GM12878 (cell line): Measurements from ENCODE around the gene PAQR8. TPM values are rescaled to one million over a fixed set of nuclear protein-coding genes. Genes with fewer than 3 reads are reported as not detected.

Experiments used
- ATAC-seq: fragments of 200-7000 bp; cut with Tn5 transposase; 3 replicates; pipeline ENCODE4 v1.9.1; 2020; ENCODE audit warnings: mild to moderate bottlenecking, moderate library complexity
- BruUV-seq: library from RNA; stranded (reverse); fragments of 400-500 nt; replicated peaks from 2 replicates; lab custom pipeline; 2021; lab: Mats Ljungman, UMichigan
- CTCF ChIA-PET: fragments of 300-600 bp; sonication (Branson Sonifier 250); formaldehyde crosslinking; extraction: SDS; loops from one replicate; lab custom pipeline; 2021; ENCODE audit warnings: inconsistent platforms; lab: Yijun Ruan, JAX
- POLR2A ChIA-PET: fragments of 350-600 bp; formaldehyde crosslinking; extraction: SDS; loops from one replicate; lab custom pipeline; 2021; ENCODE audit warnings: inconsistent platforms; lab: Charles Lee
- RAD21 ChIA-PET: fragments of 300-600 bp; sonication (Branson Sonifier 250); formaldehyde crosslinking; loops from one replicate; lab custom pipeline; 2023; ENCODE audit warnings: antibody characterized with exemption; ENCODE audit not compliant: unreplicated experiment; lab: Charles Lee
- SMC1A ChIA-PET: fragments of 300-600 bp; sonication (Branson Sonifier 250); formaldehyde crosslinking; loops from one replicate; lab custom pipeline; 2023; ENCODE audit not compliant: unreplicated experiment, uncharacterized antibody; lab: Charles Lee
- DNase-seq: peaks from one replicate; pipeline ENCODE4 v3.0.0-alpha.2; 2011; ENCODE audit warnings: low read depth, low spot score
- FAIRE-seq: peaks from 3 replicates; lab custom pipeline; 2011; peaks lifted over from hg19 to GRCh38; lab: Jason Lieb, UNC
- H2AFZ ChIP-seq: 2 replicates; pipeline ENCODE4 v1.6.0; 2011; ENCODE audit warnings: low read depth, low read length, control low read depth; ENCODE audit not compliant: control insufficient read depth
- H3K27ac ChIP-seq: 2 replicates; pipeline ENCODE4 v1.5.1; 2011; ENCODE audit warnings: control low read depth; ENCODE audit not compliant: control insufficient read depth, insufficient read depth
- H3K27me3 ChIP-seq, 2 experiments: replicated peaks in 1 of 2; 2 replicates each; pipeline versions ENCODE4 v1.6.0 to v1.6.1; 2011; ENCODE audit warnings: low read length in 1 of 2; ENCODE audit not compliant: control insufficient read depth in 2 of 2, insufficient read depth in 2 of 2
- H3K36me3 ChIP-seq, 2 experiments: 2 replicates each; pipeline ENCODE4 v1.5.1; 2011; ENCODE audit warnings: low read length in 1 of 2; ENCODE audit not compliant: control insufficient read depth in 2 of 2, insufficient read depth in 2 of 2
- H3K4me1 ChIP-seq: 2 replicates; pipeline ENCODE4 v1.6.1; 2011; ENCODE audit warnings: mild to moderate bottlenecking, low read length, moderate library complexity, mixed read lengths; ENCODE audit not compliant: control insufficient read depth, insufficient read depth
- H3K4me2 ChIP-seq: 2 replicates; pipeline ENCODE4 v1.6.0; 2011; ENCODE audit warnings: control low read depth; ENCODE audit not compliant: control insufficient read depth, insufficient read depth
- H3K4me3 ChIP-seq: fragments of 200-600 bp; sonication (generic); 2 replicates; pipeline ENCODE4 v1.5.1; 2016
- H3K79me2 ChIP-seq: 2 replicates; pipeline ENCODE4 v1.6.0; 2011; ENCODE audit warnings: low read length; ENCODE audit not compliant: control insufficient read depth, insufficient read depth
- H3K9ac ChIP-seq: 2 replicates; pipeline ENCODE4 v1.8.0; 2011; ENCODE audit warnings: low read length, control low read depth, mixed read lengths; ENCODE audit not compliant: control insufficient read depth, insufficient read depth
- H3K9me3 ChIP-seq: replicated peaks from 3 replicates; pipeline ENCODE4 v1.5.1; 2011; ENCODE audit warnings: mild to moderate bottlenecking, low read length; ENCODE audit not compliant: control insufficient read depth, insufficient read depth
- H4K20me1 ChIP-seq: 2 replicates; pipeline ENCODE4 v1.6.0; 2011; ENCODE audit not compliant: control insufficient read depth, insufficient read depth
- ATF2 ChIP-seq: IDR thresholded peaks from 2 replicates; pipeline ENCODE4 v1.6.1; 2012; ENCODE audit warnings: low read length, inconsistent platforms
- BCL3 ChIP-seq: IDR thresholded peaks from 2 replicates; pipeline ENCODE4 v1.6.1; 2011; ENCODE audit warnings: borderline replicate concordance, low read depth, mild to moderate bottlenecking, moderate library complexity, low read length; ENCODE audit not compliant: insufficient read depth, poor library complexity, severe bottlenecking
- CBX3 ChIP-seq: fragments of 200-600 bp; sonication (generic); IDR thresholded peaks from 2 replicates; pipeline ENCODE4 v1.6.1; 2016; ENCODE audit warnings: low read depth, borderline replicate concordance
- GABPA ChIP-seq: IDR thresholded peaks from 2 replicates; pipeline ENCODE4 v1.6.1; 2014; ENCODE audit warnings: antibody characterized with exemption, low read depth, mild to moderate bottlenecking, inconsistent platforms
- IKZF2 ChIP-seq, 2 experiments: fragments of 450-650 bp; IDR thresholded peaks; 2 replicates each; pipeline ENCODE4 v1.6.1; 2017; ENCODE audit warnings: mild to moderate bottlenecking in 2 of 2, moderate library complexity in 2 of 2
- KDM1A ChIP-seq: fragments of 200-600 bp; sonication (generic); IDR thresholded peaks from 2 replicates; pipeline ENCODE4 v1.6.1; 2016; ENCODE audit warnings: borderline replicate concordance
- MEF2A ChIP-seq: IDR thresholded peaks from 2 replicates; pipeline ENCODE4 v1.6.1; 2011; ENCODE audit warnings: low read depth, mild to moderate bottlenecking, low read length, moderate library complexity; ENCODE audit not compliant: insufficient read depth
- MTA2 ChIP-seq: fragments of 450-650 bp; IDR thresholded peaks from 2 replicates; pipeline ENCODE4 v1.6.1; 2016; ENCODE audit warnings: low read depth, mild to moderate bottlenecking, moderate library complexity
- NFXL1 ChIP-seq: fragments of 450-650 bp; IDR thresholded peaks from 2 replicates; pipeline ENCODE4 v1.6.1; 2017; ENCODE audit warnings: antibody characterized with exemption, mild to moderate bottlenecking, borderline replicate concordance
- POU2F2 ChIP-seq: IDR thresholded peaks from 3 replicates; pipeline ENCODE4 v1.6.1; 2011; ENCODE audit warnings: low read depth, mild to moderate bottlenecking, low read length, borderline replicate concordance
- RFX5 ChIP-seq: IDR thresholded peaks from 2 replicates; pipeline ENCODE4 v1.6.1; 2011; ENCODE audit warnings: low read depth, low read length, improper control_type of control experiment
- SMAD1 ChIP-seq: fragments of 450-650 bp; IDR thresholded peaks from 2 replicates; pipeline ENCODE4 v1.6.1; 2018; ENCODE audit warnings: mild to moderate bottlenecking, low read depth; ENCODE audit not compliant: partially characterized antibody
- SMARCA5 ChIP-seq: fragments of 450-650 bp; IDR thresholded peaks from 2 replicates; pipeline ENCODE4 v1.6.1; 2017; ENCODE audit warnings: mild to moderate bottlenecking
- SREBF1 ChIP-seq: IDR thresholded peaks from 2 replicates; pipeline ENCODE4 v1.6.1; 2012; ENCODE audit warnings: mild to moderate bottlenecking, low read length
- SUZ12 ChIP-seq: fragments of 200-600 bp; sonication (generic); IDR thresholded peaks from one replicate; pipeline ENCODE4 v1.6.1; 2018; ENCODE audit warnings: antibody characterized with exemption, mild to moderate bottlenecking; ENCODE audit not compliant: unreplicated experiment
- TBL1XR1 ChIP-seq: IDR thresholded peaks from 2 replicates; pipeline ENCODE4 v1.6.1; 2012; ENCODE audit warnings: low read depth, low read length, improper control_type of control experiment
- YBX1 ChIP-seq: fragments of 450-650 bp; IDR thresholded peaks from 2 replicates; pipeline ENCODE4 v1.6.1; 2016; ENCODE audit warnings: antibody characterized with exemption
- ZNF24 ChIP-seq: fragments of 450-650 bp; IDR thresholded peaks from 2 replicates; pipeline ENCODE4 v1.6.1; 2017; ENCODE audit warnings: antibody characterized with exemption, mild to moderate bottlenecking
- ZNF384 ChIP-seq: IDR thresholded peaks from 2 replicates; pipeline ENCODE4 v1.6.1; 2012; ENCODE audit warnings: low read depth, mild to moderate bottlenecking, low read length, improper control_type of control experiment, borderline replicate concordance
- ZNF622 ChIP-seq: fragments of 450-650 bp; IDR thresholded peaks from 2 replicates; pipeline ENCODE4 v1.6.1; 2017; ENCODE audit warnings: mild to moderate bottlenecking, inconsistent platforms
- WGBS: methylation state at CpG from one replicate; pipeline ENCODE4 v1.1.6; 2016; ENCODE audit warnings: low lambda C conversion rate; ENCODE audit not compliant: insufficient replicate concordance, insufficient coverage; ENCODE audit errors: missing lambda C conversion rate; 5-methylcytosine and 5-hydroxymethylcytosine counted together
- in situ Hi-C: fragments of 300-500 bp; cut with MboI; formaldehyde crosslinking; loops from 9 replicates; pipeline ENCODE4 v1.14.3; 2018; ENCODE audit warnings: mixed read lengths
- intact Hi-C: fragments of 100-400 bp; cut with micrococcal nuclease; formaldehyde crosslinking; loops from one replicate; pipeline ENCODE4 v1.14.2; 2022; ENCODE audit not compliant: unreplicated experiment
- polyA plus RNA-seq, 11 experiments: library from polyadenylated mRNA; depleted of rRNA in 4 of 11; unstranded in 6 of 11; stranded (reverse) in 5 of 11; fragments of >200 nt; fragmentation: Nextera tagmentation in 4 of 11; fragmentation: Illumina TruSeq in 1 of 11; extraction: Ambion mirVana in 4 of 11; extraction: Trizol in 1 of 11; gene quantifications; 1 replicate in 1 of 11; 2 replicates in 10 of 11; pipeline versions ENCODE4 v1.2.1 to v1.2.3, GENCODE V29; 2011 to 2016; ENCODE audit warnings: inconsistent platforms in 2 of 11, missing spikeins in 2 of 11, low read depth in 1 of 11
- total RNA-seq, 4 experiments: library from RNA; depleted of rRNA in 3 of 4; stranded (reverse); fragments of >200 nt in 3 of 4; fragmentation: Illumina TruSeq in 1 of 4; extraction: Trizol in 1 of 4; gene quantifications; 2 replicates each; pipeline versions ENCODE4 v1.2.1 to v1.2.3, GENCODE V29; 2013 to 2021

PAQR8 gene
- total and polyA plus RNA-seq, 10 of the 15 experiments (the other 5 are each of a cell fraction or from before 2014, with no cell fraction given) = 3.9 to 22.4 (median 14.6) TPM

GRCh38 chr6:52424513-52424912 lies 62.6 kb downstream of the PAQR8 start:
- H2AFZ ChIP-seq = no peak overlapping the region
- ATAC-seq (no peak), DNase-seq (no peak)
- no peaks in the 10 kb centered on the region for H3K36me3 ChIP-seq
- 95% methylated on average over 2 of the region's 2 CpGs for WGBS
- no peaks in the 10 kb centered on the region for H3K27me3 ChIP-seq
- no peak overlapping the region for H3K9ac ChIP-seq
- H3K4me3 ChIP-seq = no peak overlapping the region
- RAD21 ChIA-PET = interaction anchor here (1.1 to 1.5 kb wide), 3 partner anchors 74 to 151 kb away, joined by 3 to 5 read pairs (median 3); no protein-coding TSS in a partner anchor
- TF ChIP-seq ZNF24 (no peak), MEF2A (no peak), SUZ12 (no peak), NFXL1 (no peak), YBX1 (no peak), KDM1A (no peak), TBL1XR1 (no peak), RFX5 (no peak), SMARCA5 (no peak), SREBF1 (no peak), SMAD1 (no peak), ATF2 (no peak), IKZF2 (IDR thresholded peaks at IDR 0.05) (no peak), CBX3 (no peak), ZNF622 (no peak), ZNF384 (no peak), BCL3 (no peak), GABPA (no peak), MTA2 (no peak), POU2F2 (no peak)
- TF ChIP-seq, all 136 proteins: peak for 0
- Histone ChIP-seq H3K27ac (no peak overlapping the region), H4K20me1 (no peaks in the 10 kb centered on the region), H3K9me3 (no peaks in the 10 kb centered on the region), H3K79me2 (no peaks in the 10 kb centered on the region; the same call in 1 of the 2 replicates), H3K4me1 (peaks cover 6% of the 10 kb centered on the region; the same call in 1 of the 2 replicates), H3K4me2 (no peak overlapping the region)
- BruUV-seq = no TSS peak
- ChIA-PET SMC1A (interaction anchor here (1.1 to 13.5 kb wide), 4 partner anchors 9 to 250 kb away, joined by 3 to 249 read pairs (median 7); no protein-coding TSS in a partner anchor), CTCF (interaction anchor here (0.6 to 11.2 kb wide), 6 partner anchors 9 to 493 kb away, joined by 3 to 118 read pairs (median 4); no protein-coding TSS in a partner anchor), POLR2A (no interaction called here)
- intact Hi-C loops = loop anchor here (10.0 kb wide), 1 partner anchor 570 kb away; the partner anchor contains the start of gene GSTA4
- in situ Hi-C loops = no loop called here
- no peak for FAIRE-seq
